Measurements from ENCODE around the gene GLYAT. TPM values are rescaled to one million over a fixed set of nuclear protein-coding genes. Genes with fewer than 3 reads are reported as not detected.

GLYAT gene
- total and polyA plus RNA-seq, 2 of the 8 experiments (the other 6 are each of a cell fraction or from before 2014, with no cell fraction given): not detected

DNA sequence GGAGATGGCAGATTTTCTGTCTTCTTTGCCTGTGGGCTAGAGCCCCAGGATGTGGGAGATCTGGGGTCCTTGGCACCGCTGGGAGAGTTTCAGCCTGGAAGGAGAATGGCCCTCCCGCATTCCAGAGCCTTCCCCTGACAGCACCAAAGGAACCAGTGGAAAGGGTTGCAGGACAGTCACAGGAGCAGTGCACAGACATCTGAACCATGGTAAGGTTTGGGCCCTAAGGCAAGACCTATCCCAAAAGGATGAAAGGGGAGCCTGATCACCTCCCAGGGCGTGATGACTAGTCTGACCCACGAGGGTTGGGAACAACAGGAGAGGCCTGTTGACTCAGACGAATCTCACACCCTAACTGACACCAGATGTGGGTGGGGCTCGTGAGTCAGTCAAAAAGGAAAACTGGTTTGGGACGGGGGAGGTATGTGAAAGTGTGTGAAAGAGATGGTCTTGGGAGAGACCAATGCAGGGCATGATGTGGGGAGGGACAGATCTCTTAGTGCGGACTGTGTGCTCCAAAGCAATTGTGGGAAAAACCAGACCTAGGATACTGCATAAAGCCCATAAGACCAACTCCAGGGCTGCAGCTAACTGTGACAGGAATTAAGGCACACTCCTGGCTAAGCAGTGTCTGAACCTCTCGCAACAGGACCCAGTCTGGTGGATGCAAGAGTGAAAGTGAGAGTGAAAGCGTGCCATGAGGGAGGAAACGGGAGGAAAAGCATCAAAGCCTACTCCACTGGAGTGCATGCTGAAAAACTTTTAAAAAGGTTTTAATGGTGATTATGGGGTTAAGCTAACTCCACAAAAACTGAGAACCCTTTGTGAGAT lies 39.1 kb upstream of the GLYAT start:
- H3K56ac ChIP-seq (replicated peaks; ENCODE audit: insufficient read length, low read depth, low read length): no peak overlapping the region
- ChIA-PET CTCF (ENCODE audit: partially characterized antibody) (interaction anchor here (4.1 kb wide), 1 partner anchor 18 kb away, joined by 15 read pairs; no protein-coding TSS in a partner anchor), POLR2A (ENCODE audit: partially characterized antibody) (no interaction called here)
- no peak overlapping the region for H4K8ac ChIP-seq (ENCODE audit: extremely low read depth, insufficient read depth, low read length)
- H2BK15ac ChIP-seq (ENCODE audit: low read length): no peak overlapping the region
- no peak overlapping the region for H3K18ac ChIP-seq (ENCODE audit: extremely low read depth, low read length)
- H3K9ac ChIP-seq (replicated peaks in 1 of 4; ENCODE audit: extremely low read depth in 1 of 4, low read depth in 3 of 4, low read length in 3 of 4): no peak overlapping the region
- no peak overlapping the region for H3K4ac ChIP-seq (replicated peaks; ENCODE audit: insufficient read length, low read depth, low read length)
- no peaks in the 10 kb centered on the region for H3K23me2 ChIP-seq (ENCODE audit: low read depth, low read length)
- FAIRE-seq: no peak
- no peak overlapping the region for H4K5ac ChIP-seq (ENCODE audit: insufficient read length, low read depth, low read length)
- no peaks in the 10 kb centered on the region for H3K79me2 ChIP-seq (ENCODE audit: control insufficient read depth in 1 of 2, insufficient read depth in 2 of 2, low read length in 2 of 2)
- H3K14ac ChIP-seq (ENCODE audit: insufficient read length): no peak overlapping the region
- H3K9me3 ChIP-seq (ENCODE audit: insufficient read depth in 2 of 2, low read depth in 1 of 2, low read length in 1 of 2): peaks cover 14 to 55% of the 10 kb centered on the region in 2 experiments; a peak in 2 of 4 replicates
- no peak overlapping the region for H3K27ac ChIP-seq (ENCODE audit: low read depth, low read length)
- H3K36me3 ChIP-seq (ENCODE audit: control insufficient read depth in 2 of 4, insufficient read depth in 4 of 4, low read length in 3 of 4): no peaks in the 10 kb centered on the region
- H2AK5ac ChIP-seq (ENCODE audit: low read depth, low read length): no peak overlapping the region
- H3K23ac ChIP-seq (ENCODE audit: insufficient read length): no peak overlapping the region
- no peak overlapping the region for H2BK20ac ChIP-seq (ENCODE audit: low read length)
- DNase-seq (ENCODE audit: low read depth in 1 of 2, low spot score in 2 of 2): no peak
- TF ChIP-seq SP2 (IDR thresholded peaks at IDR 0.05; ENCODE audit: low read length) (no peak), HDAC2 (IDR thresholded peaks at IDR 0.05; ENCODE audit: borderline replicate concordance in 1 of 2, low read depth in 2 of 2, low read length in 2 of 2) (no peak), CHD2 (IDR thresholded peaks at IDR 0.05; ENCODE audit: low read length) (no peak)
- no peak overlapping the region for H2BK5ac ChIP-seq (ENCODE audit: low read depth, low read length)
- H3K27me3 ChIP-seq (replicated peaks in 1 of 4; ENCODE audit: control insufficient read depth in 3 of 4, extremely low read depth in 1 of 4, insufficient read depth in 3 of 4, low read length in 3 of 4): no peaks in the 10 kb centered on the region
- no peak overlapping the region for H2BK120ac ChIP-seq (replicated peaks; ENCODE audit: low read depth, low read length)
- no peak overlapping the region for H3K4me2 ChIP-seq (ENCODE audit: insufficient read depth in 1 of 2, low read depth in 2 of 2, low read length in 2 of 2)
- no peaks in the 10 kb centered on the region for H4K20me1 ChIP-seq (replicated peaks in 1 of 2; ENCODE audit: control insufficient read depth in 1 of 2, insufficient read depth in 2 of 2, low read length in 2 of 2)
- no peak overlapping the region for H2AFZ ChIP-seq (ENCODE audit: low read length)
- no peak overlapping the region for H4K91ac ChIP-seq (replicated peaks; ENCODE audit: insufficient read length, low read length)
- H3K79me1 ChIP-seq (ENCODE audit: low read depth, low read length): no peaks in the 10 kb centered on the region
- no peak overlapping the region for H2BK12ac ChIP-seq (ENCODE audit: low read depth, low read length)
- no peaks in the 10 kb centered on the region for H3K4me1 ChIP-seq (replicated peaks in 1 of 4; ENCODE audit: control insufficient read depth in 3 of 4, insufficient read depth in 4 of 4, low read length in 3 of 4)
- 89% methylated on average over 10 of the region's 11 CpGs; no CpG with 5 or more reads in 1 of the 2 experiments for WGBS, 2 experiments (ENCODE audit: extremely low coverage in 1 of 2, insufficient coverage in 1 of 2, insufficient read length in 1 of 2, insufficient replicate concordance in 2 of 2, low coverage in 1 of 2, low lambda C conversion rate in 2 of 2, missing lambda C conversion rate in 1 of 2)
- H3K4me3 ChIP-seq (ENCODE audit: extremely low read depth in 1 of 4, insufficient read depth in 2 of 4, low read depth in 3 of 4, low read length in 4 of 4): no peak overlapping the region

Measured in H1 (cell line).